GM18511 (cell line): ENCODE measurements around the gene LILRA2.
"Not testable (repeated sequence)": the region's sequence is repeated elsewhere in the genome, so short reads cannot be mapped to it uniquely, and the experiment has no call there.

ENCODE experiments used
- ATAC-seq: cut with Tn5 transposase; IDR thresholded peaks from one replicate; pipeline ENCODE4 v1.9.1; 2021; ENCODE audit warnings: mild to moderate bottlenecking, moderate library complexity; ENCODE audit not compliant: unreplicated experiment

Gene LILRA2

GRCh38 chr19:54608205-54608604 is 34.6 kb downstream of the LILRA2 start:
- ATAC-seq, result no peak

GRCh38 chr19:54608792-54609191 is 35.2 kb downstream of the LILRA2 start:
- ATAC-seq, result no peak

GRCh38 chr19:54609356-54609791 is 35.8 kb downstream of the LILRA2 start:
- ATAC-seq, result no peak

DNA sequence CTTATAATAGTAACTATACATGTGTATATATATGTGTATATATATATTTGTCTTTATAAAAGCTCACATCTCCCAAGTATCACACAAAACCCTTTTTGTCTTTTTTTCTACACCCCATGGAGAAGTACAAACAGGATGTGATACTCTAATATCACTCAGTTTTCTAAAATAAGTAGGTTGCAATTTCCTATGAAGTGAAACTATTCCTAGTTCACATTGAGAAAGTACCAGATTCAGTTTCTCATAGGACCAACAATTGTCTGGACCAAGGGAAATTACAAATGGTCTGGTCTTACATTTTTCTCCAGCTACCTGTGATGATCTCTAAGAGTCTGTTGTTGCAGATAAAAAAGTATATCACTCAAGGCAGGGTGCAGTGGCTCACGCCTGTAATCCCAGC is 38.8 kb downstream of the LILRA2 start:
- ATAC-seq, result no peak

- no peak for ATAC-seq
Observed at GRCh38 chr19:54614726-54615125, 41.1 kb downstream of the LILRA2 start.

GRCh38 chr19:54616057-54616456 is 42.5 kb downstream of the LILRA2 start:
- ATAC-seq, result peak; percentile 25

GRCh38 chr19:54616821-54617560 is 43.4 kb downstream of the LILRA2 start:
- ATAC-seq, result peak; percentile 78

GRCh38 chr19:54620464-54620863 is 46.9 kb downstream of the LILRA2 start:
- ATAC-seq, result no peak

DNA sequence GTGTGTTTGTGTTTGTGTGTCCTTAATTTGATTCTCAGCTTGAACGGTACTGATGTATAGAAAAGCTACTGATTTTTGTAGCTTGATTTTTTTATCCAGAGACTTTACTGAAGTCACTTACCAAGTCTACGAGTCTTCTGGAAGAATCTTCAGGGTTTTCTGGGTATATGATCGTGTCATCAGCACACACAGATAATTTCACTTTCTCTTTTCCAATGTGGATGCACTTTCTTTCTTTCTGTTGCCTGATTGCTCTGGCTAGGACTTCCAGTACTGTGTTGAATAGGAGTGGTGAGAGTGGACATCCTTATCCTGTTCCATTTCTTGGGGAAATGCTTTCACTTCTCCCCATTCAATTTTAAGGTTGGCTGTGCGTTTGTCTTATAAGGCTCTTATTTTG is 48.8 kb downstream of the LILRA2 start:
- no peak for ATAC-seq

- not testable (repeated sequence) for ATAC-seq
Observed at GRCh38 chr19:54624234-54624633, 50.6 kb downstream of the LILRA2 start.

GRCh38 chr19:54624934-54625730 is 51.5 kb downstream of the LILRA2 start:
- ATAC-seq, result peak; percentile 47

- no peak for ATAC-seq
Observed at GRCh38 chr19:54626757-54627156, 53.2 kb downstream of the LILRA2 start.

DNA sequence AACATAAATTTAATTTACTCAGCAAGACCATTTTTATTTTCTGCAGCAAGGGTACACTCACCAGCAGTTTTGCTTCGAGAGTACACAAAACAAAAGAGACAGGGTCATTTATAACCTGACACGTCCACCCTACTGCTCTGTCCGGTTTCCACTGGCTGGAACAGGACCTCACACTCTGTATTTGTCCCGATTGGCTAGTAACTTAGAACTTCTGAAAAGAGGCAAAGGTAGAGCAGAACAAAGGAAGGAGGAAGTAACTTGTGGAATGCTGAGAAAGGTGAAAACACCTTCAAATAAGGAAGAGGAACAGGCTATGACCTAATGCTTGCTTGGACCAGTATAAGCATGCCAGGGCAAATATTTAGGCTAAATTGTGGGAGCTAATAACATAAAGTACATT is 54.3 kb downstream of the LILRA2 start:
- ATAC-seq, result not testable (repeated sequence)

- ATAC-seq, result not testable (repeated sequence)
Observed at GRCh38 chr19:54630262-54630661, 56.7 kb downstream of the LILRA2 start, which contains the start of gene LILRB1. LILRB1 (plus strand) TSS chr19:54630484; CDS start chr19:54631074, 590 bp downstream.

- ATAC-seq, result no peak
Observed at GRCh38 chr19:54630782-54631181, 57.2 kb downstream of the LILRA2 start.

DNA sequence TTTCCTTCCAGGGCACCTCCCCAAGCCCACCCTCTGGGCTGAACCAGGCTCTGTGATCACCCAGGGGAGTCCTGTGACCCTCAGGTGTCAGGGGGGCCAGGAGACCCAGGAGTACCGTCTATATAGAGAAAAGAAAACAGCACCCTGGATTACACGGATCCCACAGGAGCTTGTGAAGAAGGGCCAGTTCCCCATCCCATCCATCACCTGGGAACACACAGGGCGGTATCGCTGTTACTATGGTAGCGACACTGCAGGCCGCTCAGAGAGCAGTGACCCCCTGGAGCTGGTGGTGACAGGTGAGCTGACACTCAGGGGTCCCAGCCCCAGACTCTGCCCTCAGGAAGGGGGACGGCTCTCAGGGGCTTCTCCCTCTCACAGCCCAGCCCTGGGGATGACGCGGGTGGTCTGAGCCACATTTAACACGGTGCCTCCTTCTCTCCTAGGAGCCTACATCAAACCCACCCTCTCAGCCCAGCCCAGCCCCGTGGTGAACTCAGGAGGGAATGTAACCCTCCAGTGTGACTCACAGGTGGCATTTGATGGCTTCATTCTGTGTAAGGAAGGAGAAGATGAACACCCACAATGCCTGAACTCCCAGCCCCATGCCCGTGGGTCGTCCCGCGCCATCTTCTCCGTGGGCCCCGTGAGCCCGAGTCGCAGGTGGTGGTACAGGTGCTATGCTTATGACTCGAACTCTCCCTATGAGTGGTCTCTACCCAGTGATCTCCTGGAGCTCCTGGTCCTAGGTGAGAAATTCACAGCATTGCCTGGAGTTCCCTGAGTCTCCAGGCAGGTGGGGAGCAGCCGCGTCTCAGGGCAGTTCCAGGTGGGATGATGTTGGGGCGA is 58.1 kb downstream of the LILRA2 start:
- ATAC-seq, result not testable (repeated sequence)

- not testable (repeated sequence) for ATAC-seq
Observed at GRCh38 chr19:54632517-54632916, 58.9 kb downstream of the LILRA2 start.

- no peak for ATAC-seq
Observed at GRCh38 chr19:54633401-54633800, 59.8 kb downstream of the LILRA2 start.

GRCh38 chr19:54636081-54636480 is 62.5 kb downstream of the LILRA2 start:
- ATAC-seq, result not testable (repeated sequence)

DNA sequence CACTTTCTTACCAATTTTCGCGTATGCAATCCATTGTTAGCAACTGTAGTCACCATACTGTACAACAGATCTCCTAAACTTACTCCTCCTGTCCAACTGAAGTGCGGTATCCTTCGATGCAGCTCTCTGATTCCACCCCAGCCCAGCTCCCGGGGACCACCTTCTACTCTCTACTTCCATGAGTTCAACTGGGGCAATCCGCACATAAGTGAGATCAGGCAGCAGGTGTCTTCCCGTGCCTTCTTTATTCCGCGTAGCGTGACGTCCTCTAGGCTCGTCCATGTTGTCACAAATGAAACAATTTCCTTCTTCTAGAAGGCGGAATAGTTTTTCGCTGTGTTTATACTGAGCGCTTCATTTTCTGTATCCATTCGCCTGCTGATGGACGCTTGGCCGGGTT is 65.1 kb downstream of the LILRA2 start:
- no peak for ATAC-seq
